ENCODE results near the gene ARL2BP.
"Not testable (repeated sequence)": the region's sequence is repeated elsewhere in the genome, so short reads cannot be mapped to it uniquely, and the experiment has no call there.

Gene ARL2BP

DNA sequence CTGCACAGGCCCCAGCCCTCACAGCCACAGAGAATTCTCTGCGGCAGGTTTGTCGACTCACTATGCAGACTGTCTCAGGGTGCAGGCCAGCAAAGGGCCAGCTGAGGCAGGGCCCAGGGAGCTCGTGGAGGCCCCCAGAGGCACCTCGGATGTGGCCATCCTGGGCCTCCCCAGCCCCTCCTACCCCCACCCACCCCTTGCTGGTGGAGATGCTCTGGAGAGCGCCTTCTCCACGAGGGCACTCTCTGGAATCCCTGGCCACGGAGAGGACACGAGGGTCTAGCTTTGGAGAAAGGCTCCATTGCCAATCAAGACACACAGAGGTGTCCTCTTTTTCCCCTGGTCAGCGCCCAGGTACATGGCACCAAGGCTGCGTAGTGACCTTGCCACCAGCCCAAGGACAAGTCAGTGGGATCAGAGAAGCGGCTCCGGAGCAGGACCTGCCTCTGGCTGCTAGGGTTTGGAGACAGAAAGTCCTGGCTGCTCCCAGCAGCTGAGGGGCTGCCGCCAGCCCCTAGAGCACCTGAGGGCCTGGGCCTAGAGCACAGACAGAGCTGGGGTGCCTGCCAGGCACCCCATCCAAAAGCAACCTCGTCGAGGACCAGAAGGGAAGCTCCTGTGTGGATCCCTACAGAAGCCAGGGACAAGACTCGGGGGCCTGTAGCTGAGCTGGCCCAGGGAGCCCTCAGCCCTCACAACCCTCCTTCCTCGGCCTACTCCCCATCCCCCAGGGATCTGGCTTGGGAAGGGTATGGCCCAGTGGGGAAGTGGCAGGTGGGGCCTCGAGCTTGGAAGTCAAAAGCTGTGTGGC, 18.7 kb downstream of the ARL2BP start:
- DNase-seq (ENCODE audit: low read depth): no peak

DNA sequence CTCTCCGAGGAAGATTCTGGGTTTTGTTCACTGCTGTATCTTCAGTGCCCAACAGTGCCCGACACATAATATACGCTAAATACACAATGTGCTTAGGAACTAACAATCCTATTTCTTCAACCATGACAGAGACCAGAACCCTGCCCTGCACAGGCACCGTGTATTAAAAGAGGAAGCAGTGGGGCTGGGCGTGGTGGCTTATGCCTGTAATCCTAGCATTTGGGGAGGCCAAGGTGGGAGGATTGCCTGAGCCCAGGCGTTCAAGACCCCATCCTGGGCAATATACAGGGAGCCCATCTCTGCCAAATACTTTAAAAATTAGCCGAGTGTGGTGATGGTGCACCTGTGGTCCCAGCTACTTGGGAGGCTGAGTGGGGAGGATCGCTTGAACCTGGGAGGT, 19.3 kb downstream of the ARL2BP start:
- DNase-seq (ENCODE audit: low read depth): no peak

DNA sequence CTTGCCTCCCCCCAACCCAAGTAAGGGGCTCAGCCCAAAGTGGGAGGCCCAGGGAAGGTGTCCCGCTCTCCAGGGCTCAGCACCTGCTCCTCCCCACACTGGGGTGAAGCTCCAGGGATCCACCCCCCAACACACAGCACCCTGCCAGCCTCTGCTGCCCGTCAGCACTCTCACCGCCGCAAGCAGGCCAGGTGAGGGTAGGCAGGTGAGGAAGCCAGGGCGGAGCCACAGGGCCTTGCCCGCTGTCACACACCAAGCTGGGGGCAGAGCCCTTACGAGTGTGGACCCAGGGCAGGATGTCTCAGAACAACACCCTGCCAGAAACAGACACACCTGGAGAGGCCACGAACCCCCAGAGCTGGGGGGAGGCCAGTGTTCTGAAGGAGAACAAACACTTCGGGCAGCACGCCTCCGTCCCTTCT, 19.9 kb downstream of the ARL2BP start:
- DNase-seq (ENCODE audit: low read depth): no peak

DNA sequence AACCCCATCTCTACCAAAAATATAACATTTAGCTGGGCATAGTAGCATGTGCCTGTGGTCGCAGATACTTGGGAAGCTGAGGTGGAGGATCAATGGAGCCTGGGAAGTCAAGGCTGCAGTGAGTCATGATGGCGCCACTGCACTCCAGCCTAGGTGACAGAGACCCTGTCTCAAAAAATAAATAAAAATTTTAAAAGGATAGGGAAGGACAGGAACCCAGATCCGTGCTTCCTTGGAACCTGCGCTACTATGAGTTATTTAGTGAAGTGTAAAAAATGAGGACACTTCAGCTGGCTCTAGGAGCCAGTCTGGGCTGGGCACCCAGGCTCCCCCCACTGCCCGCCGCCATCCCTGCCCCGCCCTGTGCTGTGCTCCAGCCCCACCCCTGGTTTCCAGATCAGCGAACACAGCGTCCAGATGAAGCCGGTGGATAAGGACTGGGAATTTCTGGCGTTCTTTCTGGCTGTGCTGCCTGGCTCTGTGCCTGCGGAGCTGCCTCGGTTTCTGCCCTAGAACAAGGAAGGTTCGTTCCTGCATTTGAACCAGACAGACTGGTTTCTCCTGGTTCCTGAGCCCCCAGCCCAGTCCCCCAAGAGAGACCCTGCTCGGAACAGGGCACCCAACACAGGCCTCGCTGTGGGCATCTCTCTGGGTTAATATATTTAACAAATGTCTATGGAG, 20.9 kb downstream of the ARL2BP start:
- DNase-seq (ENCODE audit: low read depth): no peak

DNA sequence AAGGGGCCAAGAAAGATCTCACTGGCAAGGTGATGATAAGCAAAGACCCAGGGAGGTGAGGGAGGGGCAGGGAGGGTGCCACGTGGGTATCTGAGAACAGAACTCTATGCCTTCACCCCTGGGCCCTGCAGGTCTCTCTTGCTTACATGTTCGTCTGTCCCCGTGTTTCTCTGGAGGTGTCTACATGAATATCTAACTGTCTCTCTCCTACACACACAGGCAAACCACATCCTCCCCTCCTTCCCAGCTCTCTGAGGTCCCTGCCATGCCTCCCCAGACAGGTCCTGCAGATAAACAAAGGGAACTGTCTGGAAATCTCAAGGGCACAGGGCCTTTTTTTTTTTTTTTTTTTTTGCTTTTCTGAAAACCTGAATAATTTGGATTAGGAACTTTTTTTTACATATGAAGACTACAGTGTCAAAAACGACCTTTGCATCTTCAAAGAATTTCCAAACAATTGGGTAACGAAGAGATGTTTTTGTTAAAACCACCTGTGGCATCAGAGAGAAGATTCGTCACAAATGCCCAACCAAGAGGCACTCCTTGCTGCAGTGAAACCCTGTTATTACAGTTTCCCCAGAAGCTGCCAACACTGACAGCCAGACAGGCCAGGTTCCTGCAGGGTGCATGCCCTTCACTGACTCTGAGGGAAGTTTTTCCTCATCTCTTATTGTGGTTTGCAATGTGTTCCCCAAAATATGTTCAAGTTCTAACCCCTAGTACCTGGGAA, 21.6 kb downstream of the ARL2BP start:
- no peak for DNase-seq (ENCODE audit: low read depth)

DNA sequence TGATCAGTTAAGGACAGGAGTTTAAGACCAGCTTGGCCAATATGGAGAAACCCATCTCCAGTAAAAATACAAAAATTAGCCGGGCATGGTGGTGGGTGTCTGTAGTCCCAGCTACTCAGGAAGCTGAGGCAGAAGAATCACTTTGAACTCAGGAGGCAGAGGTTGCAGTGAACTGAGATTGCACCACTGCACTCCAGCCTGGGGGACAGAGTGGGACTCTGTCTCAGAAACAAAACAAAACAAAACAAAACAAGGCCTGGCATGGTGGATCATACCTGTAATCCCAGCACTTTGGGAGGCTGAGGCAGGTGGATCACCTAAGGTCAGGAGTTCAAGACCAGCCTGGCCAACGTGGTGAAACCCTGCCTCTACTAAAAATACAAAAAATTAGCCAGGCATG, 22.3 kb downstream of the ARL2BP start:
- not testable (repeated sequence) for DNase-seq (ENCODE audit: low read depth)

DNA sequence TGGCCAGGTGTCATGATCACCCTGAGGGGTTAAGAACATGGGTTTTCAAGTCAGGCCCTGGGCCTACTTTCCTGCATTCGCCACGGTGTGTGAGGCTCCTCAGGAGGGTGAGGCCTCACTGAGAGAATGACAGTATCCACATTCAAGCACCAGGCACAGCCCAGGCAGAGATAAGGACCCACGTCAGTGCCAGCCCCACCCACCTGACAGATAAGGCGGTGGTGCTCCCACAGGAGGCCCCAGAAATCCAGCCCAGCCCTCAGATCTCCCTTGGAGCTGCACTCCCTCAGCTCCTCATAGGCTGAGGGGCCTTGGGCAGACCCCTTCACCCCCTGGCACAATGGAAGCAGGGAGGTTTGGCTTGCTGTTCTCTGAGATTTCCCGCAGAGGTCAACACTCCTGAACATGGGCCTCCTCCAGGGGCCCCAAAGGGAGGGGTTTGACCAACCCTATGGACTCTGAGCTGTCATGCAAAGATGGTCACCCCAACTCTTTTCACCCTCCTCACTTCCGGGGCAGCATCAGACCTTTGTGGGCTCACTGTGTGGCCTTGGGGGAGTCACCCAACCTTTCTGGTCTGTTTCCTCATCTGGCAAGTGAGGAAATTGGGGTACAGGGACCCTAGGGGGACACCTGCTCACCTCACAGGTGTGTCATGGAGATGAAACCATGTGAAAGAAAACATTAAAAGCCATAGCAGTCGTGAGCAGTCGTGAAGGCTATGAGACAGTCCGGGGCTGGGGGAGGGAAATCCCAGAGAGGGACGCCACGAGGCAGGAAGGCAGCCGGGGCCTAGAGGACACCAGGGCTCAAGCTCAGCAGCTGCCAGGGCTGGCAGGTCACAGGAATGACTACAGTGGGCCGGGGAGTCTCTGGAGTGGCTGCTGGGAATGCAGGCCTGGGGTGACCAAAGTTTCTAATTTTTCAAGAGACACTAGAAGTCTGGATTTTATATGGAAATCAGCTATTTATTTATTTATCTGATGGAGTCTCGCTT, 24.0 kb downstream of the ARL2BP start:
- no peak for DNase-seq (ENCODE audit: low read depth)

DNA sequence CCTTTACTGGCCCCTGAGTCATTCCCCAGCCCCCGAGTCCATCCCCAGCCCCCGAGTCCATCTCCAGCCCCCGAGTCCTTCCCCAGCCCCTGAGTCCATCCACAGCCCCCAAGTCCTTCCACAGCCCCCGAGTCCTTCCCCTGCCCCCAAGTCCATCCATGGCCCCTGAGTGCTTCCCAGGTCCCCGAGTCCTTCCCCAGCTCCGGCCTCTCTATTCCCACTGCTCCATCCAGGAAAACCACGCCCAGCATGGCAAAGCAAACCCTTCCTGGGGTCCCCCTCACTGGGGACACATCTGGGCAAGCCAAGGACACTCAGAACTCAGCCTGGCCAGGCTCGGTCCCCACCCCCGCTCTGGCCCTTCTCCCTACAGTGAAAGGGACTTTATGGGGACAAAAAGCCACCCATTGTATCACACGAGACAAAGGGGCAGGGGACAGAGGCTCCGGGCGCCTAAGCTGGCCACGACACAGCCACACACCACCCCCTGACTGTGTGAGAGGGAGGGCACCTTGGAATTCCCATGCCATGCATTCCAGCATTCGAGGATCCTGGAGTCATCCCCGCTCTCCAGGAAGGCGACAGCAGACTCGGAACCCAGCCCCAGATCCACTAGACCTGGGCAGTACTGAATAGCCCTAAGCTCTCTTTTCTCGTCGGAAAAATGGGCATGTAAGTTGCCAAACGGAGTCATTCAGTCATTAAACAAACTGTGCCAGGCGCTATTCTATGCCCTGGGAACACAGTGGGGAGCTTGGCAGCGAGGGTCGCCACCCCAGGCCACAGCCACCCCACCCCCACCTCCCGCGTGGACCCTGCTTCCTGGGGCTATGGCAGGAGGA, 25.4 kb downstream of the ARL2BP start:
- DNase-seq (ENCODE audit: low read depth): no peak

DNA sequence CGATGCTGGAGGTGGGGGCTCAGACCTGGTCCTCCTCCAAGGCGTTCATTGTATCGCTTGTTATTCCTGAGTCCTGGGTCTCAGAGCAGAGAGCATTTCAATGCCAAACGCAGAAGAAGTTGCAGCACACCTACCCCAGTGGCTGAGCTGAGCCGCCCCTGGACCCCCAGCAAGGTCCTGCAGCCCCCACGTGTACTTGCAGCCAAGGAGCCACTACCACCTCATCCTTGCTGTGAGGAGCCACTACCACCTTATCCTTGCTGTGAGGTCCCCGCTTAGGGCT, 25.9 kb downstream of the ARL2BP start:
- DNase-seq (ENCODE audit: low read depth): no peak

DNA sequence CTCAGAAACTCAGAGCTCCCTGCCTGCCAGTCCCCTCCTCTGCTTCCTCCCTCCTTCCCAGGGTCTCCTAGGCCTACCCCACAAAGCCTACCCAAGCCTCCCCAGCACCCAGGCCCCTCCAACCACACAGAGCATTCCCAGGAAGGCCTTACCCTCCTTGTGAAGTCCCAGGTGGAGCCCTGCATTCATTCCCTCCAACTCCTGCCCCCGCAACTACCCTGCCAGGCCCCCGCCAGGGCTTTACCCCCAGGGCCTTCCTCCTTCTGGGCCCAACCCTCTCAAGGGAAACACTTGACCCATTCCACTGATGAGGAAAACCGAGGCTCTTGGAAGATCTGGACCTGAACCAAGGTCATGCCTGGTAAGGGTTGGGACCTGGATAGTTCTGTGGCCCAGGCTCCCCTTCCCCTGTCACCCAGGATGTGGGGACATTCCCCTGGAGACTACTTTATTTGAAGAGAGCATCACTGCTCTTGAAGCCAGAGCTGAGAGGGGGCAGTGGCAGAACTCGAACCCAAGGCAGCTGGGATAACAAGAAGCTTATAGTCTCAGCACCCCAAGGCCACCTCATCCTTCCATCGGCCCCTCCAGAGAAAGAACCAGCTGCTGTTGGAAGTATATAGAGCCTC, 26.9 kb downstream of the ARL2BP start:
- DNase-seq (ENCODE audit: low read depth): no peak

DNA sequence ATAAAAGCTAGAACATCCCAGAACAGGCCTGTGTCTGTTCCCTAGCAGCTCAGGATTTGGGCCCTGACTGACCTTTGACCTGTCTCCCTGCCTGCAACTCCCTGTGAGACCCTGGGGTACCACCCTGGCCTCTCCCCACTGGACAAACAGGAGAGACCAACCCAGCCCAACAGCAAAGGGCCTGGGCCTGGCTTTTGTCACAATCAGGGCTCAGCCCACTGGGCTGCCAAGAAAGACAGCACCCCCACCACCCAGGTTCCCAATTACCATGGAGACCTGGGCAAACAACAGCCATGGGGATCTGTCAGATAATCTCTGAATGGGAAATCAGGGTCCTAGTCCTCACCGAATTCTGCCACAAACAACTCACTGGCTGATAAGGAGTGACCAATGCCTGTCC, 28.3 kb downstream of the ARL2BP start:
- no peak for DNase-seq (ENCODE audit: low read depth)

DNA sequence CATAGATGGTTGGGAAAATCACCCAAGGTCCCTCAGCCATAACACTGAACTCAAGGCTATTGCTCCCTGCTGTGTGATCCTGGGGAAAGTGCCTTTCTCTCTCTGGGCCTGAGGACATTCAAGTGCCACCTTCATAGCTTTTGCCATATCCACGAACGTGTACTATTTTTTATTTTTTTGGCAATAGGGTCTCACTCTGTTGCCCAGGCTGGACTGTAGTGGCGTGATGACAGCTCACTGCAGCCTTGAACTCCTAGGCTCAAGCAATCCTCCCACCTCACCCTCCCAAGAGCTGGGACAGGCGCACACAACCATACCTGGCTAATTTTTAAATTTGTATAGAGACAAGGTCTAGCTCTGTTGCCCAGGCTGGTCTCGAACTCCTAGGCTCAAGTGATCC, 28.8 kb downstream of the ARL2BP start:
- DNase-seq (ENCODE audit: low read depth): no peak

DNA sequence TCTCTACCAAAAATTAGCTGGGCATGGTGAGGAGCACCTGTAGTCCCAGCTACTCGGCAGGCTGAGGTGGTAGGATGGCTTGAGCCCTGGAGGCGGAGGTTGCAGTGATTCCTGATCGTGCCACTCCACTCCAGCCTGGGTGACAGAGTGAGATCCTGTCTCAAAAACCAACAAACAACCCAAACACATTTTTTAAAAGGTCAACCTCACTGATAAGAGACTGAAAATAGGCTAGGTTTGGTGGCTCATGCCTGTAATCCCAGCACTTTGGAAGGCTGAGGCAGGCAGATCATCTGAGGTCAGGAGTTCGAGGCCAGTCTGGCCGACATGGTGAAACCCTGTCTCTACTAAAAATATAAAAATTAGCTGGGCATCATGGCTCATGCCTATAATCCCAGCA, 30.9 kb downstream of the ARL2BP start:
- not testable (repeated sequence) for DNase-seq (ENCODE audit: low read depth)

DNA sequence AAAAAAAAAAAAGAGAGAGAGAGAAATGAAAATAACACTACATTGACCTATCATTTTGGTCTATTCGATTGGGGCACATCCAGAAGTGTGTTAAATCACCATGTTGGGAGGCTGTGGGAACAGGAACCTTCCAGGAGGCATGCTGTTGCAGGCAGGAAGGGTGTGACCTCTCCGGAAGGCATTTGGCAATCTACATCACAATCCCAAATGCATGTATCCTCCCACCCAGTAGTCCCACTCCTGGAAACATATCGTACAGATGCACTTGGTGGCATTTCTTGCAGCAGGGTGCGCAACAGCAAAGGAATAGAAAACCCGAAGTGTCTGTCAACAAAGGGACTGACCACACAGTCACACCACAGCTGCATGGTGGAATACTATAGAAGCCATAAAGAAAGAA, 31.5 kb downstream of the ARL2BP start:
- no peak for DNase-seq (ENCODE audit: low read depth)

DNA sequence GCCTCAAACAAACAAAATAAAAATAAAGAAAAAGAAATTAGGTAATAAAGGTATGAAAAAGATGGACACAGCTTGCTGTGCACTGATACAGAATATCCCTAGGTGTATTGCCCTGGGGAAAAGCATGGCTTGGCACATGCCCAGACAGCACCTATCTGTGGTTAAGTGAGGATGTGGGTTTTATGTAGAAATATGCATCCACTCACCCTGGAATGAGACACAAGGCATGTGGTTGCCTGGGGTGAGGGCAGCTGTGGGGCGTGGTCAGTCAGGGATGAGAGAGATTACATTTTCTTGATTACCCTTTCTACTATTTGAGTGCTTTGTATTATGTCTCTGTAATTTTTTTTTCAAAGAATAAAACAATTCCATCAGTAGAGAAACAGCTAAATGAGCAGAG, 32.5 kb downstream of the ARL2BP start:
- no peak for DNase-seq (ENCODE audit: low read depth)

DNA sequence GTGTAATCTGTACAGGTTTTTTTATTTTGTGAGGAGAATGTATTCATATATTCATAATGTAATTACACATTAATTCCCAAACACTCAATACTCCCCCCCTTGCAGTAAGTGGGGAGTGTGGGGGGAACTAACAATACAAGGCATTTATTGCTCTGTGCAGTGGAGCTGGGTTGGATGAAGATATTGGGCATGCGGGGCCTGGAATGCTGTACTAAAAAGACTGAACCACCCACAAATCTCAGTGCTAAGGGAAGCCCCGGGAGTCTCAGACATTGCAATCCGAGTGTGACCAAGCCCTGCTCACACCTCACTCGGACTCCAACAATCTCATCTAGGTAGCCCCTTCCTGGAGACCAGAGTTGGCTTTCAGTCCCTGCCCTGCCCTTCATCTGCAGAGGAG, 33.4 kb downstream of the ARL2BP start:
- no peak for DNase-seq (ENCODE audit: low read depth)

DNA sequence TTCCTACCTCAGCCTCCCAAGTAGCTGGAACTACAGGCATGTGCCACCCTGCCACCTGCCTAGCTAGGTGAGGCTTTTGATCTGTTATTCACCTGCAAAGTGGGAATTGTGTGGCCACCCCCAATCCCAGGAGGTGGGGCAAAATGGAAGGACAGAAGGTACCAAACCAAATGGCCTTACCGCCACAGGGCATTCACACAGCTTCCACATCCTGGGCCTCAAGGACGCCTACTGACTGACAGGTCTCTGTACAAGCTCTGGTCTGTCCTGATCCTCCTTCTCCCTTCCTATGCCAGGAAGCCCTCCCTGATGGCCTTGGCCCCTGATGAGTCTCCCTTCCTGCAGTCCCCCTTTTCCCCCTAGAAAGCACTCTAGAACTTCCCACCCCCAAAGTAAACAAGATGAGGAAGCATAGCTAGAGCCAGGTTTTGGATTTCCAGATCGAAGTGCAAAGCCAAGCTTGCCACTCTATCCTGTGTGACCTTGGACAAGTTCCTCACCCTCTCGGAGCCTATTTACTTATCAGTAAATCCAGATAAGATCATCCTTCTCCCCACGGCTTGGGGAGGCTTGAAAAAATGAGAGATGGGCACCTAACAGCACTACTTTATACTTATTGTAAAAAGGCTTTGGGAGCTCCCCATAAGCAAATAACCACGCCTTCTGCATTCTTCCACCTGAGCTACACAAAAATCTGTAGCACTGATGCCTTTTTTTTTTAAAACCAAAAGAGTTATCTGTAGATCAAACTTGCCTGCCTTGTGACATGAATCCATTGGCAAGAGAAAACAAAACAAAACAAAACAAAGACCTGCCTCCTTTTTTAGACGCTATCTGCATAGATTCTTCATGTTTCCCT, 35.0 kb downstream of the ARL2BP start:
- DNase-seq (ENCODE audit: low read depth): no peak

DNA sequence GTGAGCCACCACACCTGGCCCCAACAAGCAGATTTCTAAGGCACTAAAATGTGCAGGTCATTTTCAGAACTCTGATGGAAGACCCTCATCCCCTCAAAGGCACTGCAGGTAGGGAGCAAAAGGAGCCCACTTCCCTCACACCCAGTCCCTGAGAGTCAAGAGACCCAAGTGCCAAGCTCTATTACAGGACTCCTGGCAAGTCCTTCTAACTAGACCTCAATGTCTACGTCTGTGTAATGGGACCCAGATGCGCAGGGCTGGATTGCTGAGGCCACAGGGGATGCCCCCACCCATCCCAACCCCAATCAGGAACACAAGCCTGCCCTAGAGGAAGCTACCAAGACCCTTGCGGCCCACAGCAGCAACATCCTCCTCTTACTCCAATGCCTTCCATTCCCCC, 36.7 kb downstream of the ARL2BP start:
- no peak for DNase-seq (ENCODE audit: low read depth)

DNA sequence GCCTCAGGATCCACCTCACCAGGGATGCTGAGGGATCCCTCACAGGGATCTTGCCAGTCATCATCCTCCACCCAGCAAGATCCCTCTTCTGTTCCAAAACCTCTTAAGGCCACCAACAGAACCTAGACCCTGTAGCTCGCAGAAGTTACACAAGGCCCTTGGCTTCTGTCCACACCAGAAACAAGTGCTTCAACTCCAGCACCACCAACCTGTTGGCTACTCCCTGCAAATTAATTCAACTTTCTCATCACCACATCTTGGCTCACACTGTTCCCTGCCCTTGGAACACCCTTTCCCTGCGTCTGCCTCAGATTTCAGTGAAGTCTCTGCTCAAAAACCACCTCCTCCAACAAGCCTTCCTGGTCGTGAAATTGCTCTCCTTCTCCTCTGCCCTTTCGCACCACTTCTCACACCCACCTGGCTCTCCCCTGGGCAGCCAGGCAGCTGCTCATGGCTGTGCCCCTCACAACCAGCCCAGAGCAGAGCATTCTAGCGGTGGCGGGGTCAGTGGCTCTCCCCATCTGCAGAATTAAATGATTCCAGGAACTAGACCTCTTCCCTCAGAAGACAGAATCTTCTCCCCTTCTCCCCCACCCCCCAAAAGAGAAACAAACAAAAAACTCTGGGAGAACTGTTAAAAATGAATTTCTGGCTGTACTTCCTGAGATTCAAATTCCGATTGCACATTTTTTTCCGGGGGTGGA, 37.6 kb downstream of the ARL2BP start:
- DNase-seq (ENCODE audit: low read depth): no peak

Measured in stimulated activated CD8-positive, alpha-beta memory T cell treated with anti-CD3 and anti-CD28 coated beads, Interleukin-12 subunit alpha, Interleukin-12 subunit beta, amount 100 ng/mL, for 4 hours (primary cell).